Esophagus muscularis mucosa (tissue), 3 donors: ENCODE data around the gene NEURL3.
"Not testable (repeated sequence)": the region's sequence is repeated elsewhere in the genome, so short reads cannot be mapped to it uniquely, and the experiment has no call there.

Source experiments
- EP300 ChIP-seq: sonication (generic); formaldehyde crosslinking; IDR thresholded peaks from one replicate; pipeline ENCODE4 v1.6.1; 2017; ENCODE audit warnings: antibody characterized with exemption
- TF ChIP-seq, protein P1 (sequence below), 3 experiments: fragments of 200-600 bp in 2 of 3; fragments of 450-650 bp in 1 of 3; sonication (generic) in 2 of 3; IDR thresholded peaks; one replicate each; pipeline ENCODE4 v1.5.1; 2017 to 2019; ENCODE audit warnings: antibody characterized with exemption in 3 of 3, mild to moderate bottlenecking in 2 of 3, moderate library complexity in 1 of 3

DNA sequence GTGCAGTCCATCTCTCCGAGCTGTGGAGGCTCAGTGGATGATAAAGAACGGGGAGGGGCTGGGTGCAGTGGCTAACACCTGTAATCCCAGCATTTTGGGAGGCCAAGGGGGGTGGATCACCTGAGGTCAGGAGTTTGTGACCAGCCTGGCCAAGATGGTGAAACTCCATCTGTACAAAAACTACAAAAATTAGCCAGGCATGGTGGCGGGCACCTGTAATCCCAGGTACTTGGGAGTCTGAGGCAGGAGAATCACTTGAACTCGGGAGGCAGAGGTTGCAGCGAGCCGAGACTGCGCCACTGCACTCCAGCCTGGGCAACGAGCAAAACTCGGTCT is 48.8 kb upstream of the NEURL3 start:
- TF ChIP-seq, protein P1, sequence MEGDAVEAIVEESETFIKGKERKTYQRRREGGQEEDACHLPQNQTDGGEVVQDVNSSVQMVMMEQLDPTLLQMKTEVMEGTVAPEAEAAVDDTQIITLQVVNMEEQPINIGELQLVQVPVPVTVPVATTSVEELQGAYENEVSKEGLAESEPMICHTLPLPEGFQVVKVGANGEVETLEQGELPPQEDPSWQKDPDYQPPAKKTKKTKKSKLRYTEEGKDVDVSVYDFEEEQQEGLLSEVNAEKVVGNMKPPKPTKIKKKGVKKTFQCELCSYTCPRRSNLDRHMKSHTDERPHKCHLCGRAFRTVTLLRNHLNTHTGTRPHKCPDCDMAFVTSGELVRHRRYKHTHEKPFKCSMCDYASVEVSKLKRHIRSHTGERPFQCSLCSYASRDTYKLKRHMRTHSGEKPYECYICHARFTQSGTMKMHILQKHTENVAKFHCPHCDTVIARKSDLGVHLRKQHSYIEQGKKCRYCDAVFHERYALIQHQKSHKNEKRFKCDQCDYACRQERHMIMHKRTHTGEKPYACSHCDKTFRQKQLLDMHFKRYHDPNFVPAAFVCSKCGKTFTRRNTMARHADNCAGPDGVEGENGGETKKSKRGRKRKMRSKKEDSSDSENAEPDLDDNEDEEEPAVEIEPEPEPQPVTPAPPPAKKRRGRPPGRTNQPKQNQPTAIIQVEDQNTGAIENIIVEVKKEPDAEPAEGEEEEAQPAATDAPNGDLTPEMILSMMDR (IDR thresholded peaks at IDR 0.05), result not testable (repeated sequence)
- TF ChIP-seq EP300, result not testable (repeated sequence)
